Stimulated activated CD4-positive, alpha-beta T cell treated with anti-CD3 and anti-CD28 coated beads, Interleukin-2, amount 100 ng/mL, for 24 hours (primary cell): Measurements from ENCODE around the gene ZNF593.

Experiments used
- DNase-seq, 2 donors: peaks; one replicate each; pipeline ENCODE4 v3.0.0-alpha.2; 2020

Gene ZNF593

DNA sequence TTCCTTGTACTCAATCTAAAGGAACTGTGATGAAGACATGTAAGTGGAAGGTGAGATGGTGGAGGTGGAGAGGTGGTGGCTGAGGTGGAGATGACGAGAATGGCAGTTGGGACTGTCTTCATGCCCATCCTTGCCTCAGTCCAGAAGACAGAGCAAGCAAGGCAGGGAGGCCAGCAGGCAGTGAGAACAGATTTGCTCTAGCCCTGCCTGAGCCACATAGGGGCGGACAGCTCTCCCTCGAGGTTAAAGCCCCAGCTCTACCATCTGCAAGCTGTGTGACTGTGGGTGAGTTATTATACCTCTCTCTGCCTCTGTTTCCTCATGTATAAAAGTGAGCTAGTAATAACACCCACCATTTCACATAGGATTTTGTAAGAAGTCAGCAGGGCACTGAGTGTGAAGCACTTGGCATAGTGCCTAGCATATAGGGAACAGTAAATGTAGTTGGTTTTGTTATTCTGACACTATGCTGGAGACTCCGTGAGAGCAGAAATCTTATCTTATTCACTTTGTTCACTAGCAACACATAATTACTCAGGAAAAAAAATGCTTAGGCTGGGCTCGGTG, 15.7 kb upstream of the ZNF593 start:
- no peak for DNase-seq

DNA sequence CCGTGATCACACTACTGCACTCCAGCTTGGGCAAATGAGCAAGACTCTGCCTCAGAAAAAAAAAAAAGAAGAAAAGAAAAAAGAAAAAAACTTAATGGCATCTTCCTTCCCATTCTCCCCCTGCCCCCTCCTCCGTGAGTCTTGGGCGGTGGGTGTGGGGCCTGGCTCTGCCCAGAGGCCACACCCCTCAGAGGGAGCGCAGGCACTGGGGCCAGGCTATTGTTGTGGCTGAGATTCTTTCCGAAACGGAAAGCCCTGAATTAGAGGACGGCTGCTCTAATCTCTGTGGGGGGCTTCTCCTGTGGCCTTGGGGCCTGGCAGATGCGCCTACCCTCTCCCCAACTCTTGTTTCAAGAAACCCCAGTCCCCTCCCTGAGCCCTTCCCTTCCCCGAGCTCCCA, 15.0 kb upstream of the ZNF593 start:
- no peak for DNase-seq

DNA sequence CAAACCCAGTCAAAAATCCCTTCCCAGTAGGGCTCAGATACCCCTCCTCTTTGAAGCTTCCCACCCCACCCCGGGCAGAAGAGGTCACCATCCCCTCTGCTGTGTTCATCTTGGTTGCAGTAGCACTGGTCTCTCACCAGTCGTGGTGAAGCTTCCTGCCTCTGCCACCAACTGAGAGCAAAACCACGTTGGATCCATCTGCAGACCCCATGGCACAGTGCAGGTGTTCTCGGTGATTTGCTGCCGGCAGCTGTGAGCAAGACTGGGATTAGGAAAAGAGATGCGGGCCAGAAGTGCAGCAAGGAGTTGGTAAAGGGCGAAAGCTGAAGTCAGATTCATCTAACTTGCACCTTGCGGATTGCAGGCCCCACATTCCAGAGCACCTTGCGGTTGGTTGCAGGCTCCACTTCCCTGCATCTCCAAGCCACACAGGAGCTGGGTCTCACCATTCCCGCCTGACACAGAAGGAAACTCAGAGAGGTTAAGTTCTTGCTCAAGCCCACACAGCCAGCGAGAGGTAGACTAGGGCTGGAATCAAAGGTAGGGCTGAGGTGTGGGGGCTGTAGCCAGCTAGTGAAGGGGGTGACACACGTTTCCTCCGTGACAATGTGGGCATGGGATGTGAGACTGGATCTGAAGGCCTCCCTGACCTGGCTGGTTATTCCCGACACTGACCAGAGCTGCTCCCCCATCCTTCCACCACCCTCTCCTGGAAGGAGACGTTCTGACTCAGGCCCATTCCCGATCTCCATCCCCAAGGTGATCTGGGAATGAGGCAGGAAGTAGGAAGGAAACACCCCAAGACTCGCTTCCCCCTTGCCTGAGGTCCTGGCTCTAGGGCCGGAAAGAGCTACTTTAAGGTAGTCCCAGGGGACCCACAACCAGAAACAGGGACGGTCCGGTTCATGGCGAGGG, 14.1 kb upstream of the ZNF593 start:
- DNase-seq: no peak

DNA sequence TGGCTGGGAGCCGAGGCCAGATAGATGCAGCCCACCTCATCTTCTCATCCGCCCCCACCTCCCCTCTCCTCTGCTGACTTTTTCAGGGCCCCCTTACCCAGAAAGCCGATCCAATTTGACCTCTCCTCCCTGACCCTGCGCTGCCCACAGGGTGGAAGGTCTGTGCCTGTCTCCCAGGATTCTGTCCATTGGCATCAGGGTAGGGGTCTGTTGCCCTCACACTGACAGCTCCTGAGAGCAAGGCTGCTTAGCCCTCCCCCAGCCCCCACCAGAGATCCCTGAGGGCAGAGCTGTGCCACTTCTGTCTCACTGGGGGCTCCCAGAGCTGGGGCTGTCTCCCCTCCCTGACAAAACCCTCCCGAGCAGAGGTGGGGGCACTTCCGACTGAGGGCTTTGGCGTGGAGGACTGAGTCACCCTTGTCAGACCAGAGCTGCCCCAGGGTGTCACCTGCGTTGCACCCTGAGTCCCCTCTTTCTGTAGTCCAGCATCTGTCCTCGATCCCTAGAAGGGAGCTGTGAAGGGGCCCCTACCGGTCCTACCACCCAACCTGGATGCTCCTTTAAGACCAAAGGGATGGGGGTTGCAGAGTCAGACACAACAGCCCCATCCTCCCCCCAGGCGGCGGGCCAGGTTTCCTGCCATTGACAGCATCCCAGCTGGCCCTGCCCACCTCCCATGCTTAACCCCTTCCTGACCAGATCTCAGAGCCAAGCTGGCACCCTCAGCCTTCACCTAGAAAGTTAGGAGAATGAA, 13.2 kb upstream of the ZNF593 start:
- no peak for DNase-seq

DNA sequence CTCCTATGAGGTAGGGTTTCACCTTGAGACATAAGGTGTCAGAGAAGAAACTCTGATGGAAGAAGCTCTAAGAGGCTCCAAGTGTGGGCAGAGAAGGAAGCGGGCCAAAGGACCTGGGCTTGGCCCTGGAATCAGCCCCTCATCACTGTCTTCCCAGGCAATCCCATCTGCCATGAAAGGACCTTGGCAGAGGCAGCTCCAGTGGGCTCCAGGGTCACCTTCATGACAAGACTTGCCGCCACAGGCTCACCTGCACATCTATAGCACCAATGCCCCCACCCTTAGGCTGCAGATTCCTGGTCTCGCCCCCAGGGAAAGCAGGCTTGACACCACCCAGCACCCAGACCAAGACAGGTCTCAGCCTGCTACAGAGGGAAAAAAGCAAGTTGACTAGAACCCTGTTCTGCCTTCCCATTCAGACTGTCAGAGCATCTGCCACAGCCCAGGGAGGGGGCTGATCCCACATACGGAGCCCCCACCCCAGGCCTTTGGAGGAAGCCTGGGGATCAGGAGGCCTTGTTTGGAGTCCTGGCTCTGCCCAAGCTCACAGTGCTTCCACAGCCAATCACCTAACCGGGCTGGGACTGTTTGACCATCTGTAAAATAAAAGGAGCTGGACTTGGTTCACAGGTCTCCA, 11.3 kb upstream of the ZNF593 start:
- no peak for DNase-seq

DNA sequence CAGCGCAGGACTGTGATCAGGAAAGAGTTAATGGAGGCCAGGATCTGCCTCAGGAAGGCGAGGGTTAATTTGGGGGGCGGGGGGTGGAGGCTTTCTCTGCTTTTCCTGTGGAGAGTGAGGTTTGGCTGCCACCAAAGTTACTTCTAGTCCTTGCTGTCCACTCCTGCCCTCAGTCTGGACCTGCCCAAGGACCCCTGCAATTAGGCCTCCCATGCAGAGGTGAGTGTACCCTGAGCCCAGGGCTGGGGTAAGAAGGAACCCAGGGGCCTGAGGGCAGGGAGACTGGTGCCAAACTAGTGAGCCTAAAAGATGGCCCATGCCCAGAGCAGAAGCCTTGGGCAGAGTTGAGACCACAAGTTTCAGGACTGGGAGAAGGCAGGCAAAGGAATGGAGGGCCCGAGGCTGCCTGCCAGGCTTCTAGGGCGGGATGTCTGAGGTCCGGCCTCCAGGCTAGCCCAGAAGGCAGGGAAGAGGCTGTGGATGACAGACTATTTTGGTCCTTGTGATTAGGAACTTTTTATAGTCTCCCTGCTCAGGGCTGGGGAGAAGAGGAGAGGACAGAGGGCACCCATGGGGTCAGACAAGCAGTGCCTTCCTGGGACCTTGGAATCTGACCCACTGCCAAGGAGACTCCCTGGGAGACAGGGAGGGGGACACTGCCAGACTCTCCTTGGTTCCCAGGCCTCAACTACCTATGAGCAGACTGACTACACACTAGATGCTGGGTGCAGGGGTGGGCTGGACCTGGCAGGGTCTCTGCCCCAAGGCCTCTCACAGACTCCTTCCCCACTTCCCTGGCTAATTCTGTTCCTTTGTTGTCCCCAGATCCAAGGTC, 10.6 kb upstream of the ZNF593 start, which contains the start of gene FAM110D:
Gene FAM110D, plus strand, starts transcription at position 172 of the 835 bp plus-strand sequence. CDS start 2,213 bp downstream, outside the sequence.
- DNase-seq: no peak

DNA sequence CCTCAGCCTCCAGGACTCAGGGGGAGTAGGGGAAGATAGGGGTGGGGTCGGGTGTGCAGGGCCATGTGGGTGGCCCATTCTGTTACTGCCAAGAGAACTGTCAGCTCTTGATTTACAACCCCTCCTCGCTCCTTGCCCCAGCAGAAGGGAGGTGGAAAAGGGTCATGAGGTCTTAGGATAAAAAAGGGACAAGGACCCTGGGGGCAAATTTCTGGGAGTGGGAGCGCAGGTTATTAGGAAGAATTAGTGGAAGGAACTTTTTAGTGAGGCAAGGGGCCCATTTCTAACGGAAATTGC, 10.0 kb upstream of the ZNF593 start:
- DNase-seq: no peak

DNA sequence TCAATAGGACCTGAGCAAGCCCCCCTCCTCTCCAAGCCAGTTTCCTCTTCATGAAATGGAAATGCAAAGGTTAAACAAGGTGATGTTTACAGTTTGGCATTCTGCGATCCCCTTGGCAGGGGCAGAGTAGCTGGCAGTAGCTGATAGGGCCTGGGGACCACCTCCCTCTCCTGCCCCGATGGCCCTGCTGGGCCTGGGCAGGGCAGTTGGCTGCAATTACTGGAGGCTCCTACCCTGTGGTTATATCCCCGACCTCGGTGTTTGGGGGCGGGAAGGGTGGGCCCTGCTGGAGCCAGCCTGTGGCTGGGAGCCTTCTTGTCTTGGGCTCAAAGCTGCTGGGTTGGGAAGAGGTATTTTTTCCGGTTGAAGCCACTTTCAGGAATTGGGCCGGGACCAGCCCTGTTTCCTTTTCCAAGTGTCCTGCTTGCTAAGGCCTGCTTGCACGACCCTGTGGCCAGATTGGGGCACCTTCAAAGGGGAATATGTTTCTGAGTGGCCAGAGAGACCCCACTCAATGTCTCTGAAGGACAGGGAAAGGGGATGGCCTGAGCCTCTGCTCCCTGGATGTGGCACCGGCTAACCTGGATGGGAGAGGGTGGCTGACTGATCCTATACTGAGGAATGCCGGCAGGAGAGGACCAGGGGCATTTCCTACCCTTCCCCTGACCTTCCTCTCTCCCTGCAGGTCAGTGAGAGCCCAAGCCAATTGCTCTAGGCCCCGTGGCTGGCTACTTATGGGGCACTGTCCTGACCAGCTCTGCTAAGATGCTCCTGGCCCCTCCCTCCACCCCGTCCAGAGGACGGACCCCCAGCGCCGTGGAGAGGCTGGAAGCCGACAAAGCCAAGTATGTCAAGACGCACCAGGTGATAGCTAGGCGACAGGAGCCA, 8.9 kb upstream of the ZNF593 start:
- no peak for DNase-seq

DNA sequence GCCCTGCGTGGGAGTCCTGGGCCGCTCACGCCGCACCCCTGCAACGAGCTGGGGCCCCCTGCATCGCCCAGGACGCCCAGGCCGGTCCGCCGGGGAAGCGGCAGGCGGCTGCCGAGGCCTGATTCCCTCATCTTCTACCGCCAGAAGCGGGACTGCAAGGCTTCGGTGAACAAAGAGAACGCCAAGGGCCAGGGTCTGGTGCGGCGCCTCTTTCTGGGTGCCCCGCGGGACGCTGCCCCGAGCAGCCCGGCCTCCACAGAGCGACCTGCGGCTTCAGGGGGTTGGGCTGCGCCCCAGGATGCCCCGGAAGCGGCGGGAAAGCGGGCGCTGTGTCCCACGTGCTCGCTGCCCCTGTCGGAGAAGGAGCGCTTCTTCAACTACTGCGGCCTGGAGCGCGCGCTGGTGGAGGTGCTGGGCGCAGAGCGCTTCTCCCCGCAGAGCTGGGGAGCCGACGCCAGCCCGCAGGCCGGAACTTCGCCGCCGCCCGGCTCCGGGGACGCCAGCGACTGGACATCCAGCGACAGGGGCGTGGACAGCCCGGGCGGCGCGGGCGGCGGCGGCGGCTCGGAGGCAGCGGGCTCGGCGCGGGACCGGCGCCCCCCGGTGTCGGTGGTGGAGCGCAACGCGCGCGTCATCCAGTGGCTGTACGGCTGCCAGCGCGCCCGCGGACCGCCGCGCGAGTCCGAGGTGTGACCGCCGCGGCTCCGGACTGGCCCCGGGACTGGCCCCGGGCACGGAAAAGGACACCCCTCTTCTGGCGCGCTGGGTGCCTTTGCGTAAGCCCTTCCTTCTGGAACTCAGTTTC, 8.1 kb upstream of the ZNF593 start:
- peak; percentile 48 to 66 for DNase-seq

DNA sequence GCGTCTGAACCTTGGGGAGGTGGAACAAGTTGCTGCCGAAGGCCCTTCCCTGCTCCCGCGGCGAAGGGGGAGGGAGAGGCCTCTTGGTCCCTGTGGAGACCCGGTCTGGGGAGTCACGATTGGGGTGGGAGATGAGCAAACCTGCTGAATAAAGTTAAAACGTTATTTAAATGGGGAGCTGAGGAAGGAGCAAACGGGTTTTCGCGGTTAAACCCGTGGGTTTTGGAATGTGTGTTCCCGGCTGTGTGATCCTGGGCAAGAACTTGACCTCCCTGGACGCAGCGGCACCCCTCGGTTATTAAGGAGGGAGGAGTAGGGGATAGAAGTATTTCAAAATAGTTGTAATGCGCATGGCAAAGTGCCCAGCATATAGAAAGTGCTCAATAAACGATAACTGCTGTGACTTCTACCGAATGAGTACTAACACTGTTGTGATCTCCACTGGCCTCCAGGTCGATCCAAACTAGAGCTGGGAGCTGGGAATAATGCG, 7.4 kb upstream of the ZNF593 start:
- DNase-seq: no peak

DNA sequence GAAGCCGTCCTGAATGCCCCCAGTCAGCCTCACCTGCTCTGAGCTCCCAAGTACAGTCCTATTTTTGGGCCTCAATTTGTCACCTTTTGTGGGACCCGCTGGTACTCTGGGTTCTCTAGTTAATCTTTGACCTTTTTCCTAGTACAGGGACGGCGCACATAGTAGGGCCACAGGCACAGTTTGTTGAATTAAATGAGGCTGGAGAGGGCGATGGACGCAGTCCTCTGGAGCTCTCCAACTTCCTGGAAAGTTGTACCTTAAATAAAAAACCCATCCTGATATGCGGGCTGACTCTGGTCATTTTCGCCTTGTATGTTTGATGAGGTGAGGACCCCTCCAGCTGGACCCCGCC, 6.0 kb upstream of the ZNF593 start:
- DNase-seq: no peak

DNA sequence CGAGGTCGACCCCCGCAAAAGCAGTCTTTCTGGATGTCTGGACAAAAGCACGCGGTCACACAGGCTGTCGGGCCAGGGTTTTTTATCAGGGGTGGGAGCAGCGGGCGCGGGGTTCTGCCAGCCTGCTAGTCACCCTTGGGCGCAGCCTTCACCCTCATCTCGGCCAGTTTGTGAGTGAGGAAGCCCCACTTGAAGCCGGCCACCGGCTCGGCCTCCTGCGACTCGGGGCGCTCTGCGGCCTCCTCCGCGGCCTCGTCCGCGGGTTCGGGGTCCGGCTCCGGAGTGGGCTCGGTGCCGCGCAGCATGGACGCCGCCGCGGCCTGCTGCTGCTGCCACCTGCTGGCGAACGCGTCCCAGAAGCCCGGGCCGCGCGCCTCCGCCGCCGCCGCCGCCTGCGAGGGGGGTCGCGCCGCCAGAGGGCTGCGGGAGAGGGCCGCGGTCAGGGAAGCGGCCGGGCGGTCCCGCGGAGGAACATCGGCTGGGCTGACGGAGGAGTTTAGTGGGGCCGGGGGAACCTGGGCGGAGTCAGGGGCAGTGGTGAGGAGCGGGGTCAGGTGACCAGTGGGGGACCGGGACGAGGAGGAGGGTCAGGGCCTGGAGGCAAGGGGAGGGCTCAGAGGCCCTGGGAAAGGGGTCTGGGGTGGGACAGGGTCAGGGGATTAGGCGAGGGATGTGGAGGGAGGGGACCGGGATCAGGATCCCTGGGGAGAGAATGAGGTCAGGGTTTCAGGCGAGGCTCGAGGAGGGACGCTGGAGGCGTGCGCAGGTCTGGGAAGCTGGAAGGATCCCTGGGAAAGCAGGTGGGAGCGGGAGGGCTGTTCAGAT, 5.5 kb upstream of the ZNF593 start:
- peak; percentile 64 to 69 for DNase-seq

DNA sequence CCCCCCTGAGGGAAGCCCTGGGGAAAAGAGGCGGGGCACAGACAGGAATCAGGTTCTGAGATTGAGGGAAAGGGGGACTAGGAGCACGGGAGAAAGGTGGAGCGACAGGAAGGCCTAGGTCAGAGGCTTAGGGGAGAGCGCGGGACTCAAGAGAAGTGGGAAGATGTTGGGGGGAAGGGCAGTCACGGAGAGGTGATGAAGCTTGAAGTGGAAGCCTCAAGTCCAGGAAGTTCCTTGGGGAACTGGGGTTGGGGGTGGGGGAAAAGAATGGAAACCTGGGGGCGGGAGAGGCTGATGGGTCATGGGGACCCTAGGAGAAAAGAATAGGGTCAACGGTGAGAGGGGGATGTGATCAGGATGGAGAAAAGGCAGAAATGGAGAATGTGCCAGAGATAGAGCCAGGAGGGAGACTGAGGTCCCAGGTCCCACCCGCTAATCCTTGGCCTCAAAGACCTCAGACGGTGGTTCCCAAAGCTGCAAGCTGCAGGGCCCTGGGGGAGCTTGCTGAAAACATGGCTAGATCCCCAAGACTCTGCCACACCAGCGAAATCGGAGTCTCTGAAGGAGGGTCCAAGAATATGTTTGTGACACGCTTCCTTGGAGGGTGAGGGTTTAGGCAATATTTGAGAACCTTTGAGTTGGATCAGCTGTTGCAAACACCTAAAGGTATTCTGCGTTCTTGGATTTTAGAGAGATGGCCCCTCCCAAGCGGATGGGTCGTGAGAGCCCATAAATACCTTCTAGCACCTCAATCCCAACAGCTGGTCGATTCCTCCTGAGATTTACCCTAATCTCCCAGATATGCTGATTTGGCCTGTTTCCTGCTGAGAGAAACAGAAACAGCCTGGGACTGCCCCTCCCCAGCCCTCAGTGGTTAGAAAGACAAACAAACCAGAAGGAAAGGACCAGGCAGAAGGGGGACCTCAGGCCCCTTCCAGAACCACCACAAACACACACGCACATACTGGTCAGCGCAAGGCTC, 4.6 kb upstream of the ZNF593 start:
- no peak for DNase-seq

DNA sequence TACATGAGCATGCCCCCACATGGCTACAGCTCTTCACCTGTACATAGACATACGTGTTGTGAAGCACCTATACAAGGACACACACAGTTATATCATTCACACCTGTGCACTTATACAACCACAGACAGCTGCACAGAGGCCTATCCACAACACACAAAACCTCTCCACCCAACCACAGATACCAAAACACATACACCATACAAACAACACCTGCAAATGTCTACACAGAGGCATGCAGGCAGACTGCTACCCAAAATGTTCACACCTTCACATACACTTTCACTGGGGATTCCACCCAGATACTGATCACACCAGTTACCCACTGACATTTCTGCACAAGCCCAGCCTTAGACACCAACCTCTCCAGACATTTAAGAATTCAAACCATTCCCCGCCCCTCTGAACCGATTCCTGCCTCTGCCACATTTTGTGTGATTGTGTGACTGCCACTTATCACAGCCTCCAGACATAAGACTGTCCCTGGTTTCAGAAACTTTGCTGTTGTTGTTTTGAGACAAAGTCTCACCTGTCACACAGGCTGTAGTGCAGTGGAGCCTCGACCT, 2.9 kb upstream of the ZNF593 start:
- DNase-seq: no peak

DNA sequence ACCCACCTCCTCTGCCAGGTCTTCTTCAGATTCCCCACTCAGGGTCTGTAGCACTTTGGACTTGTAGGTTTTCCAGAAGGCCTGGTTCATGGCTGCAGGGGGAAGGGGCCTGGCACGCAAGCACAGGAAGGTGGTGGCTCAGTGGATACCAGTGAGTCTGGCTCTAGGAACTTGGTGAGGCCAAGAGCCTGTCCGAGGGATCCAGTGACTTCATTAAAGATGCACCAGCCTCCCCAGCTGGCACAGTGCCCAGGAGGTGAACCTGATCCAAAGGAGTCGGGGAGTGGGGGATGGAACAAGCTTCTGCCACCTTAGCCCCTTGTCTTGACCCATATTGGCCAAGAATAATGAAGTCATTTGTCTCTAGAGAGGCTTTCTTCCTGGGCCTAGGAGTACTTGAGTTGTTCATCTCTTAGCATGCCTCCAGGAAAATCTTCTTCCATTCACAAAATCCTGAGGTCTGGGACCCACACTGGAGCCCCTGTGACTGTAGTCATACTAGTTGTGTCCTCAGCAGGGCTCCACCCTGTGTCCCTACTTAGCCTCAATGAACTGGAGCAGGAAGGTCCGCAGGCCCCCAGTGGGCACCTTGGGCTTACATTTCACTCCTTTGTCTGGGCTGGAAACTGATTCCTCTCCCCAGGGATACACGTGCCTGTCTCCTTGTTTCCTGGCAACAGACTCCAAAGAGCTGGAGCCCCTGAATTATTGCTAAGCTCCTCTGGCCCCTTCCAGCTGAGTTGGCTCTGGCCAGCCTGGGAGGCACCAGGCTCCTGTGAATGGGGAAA, 1.1 kb upstream of the ZNF593 start, which contains the start of gene C1orf232:
Gene C1orf232, minus strand, starts transcription at position 554 of the 788 bp plus-strand sequence. Its CDS starts 464 bp downstream, at position 90.
- no peak for DNase-seq

DNA sequence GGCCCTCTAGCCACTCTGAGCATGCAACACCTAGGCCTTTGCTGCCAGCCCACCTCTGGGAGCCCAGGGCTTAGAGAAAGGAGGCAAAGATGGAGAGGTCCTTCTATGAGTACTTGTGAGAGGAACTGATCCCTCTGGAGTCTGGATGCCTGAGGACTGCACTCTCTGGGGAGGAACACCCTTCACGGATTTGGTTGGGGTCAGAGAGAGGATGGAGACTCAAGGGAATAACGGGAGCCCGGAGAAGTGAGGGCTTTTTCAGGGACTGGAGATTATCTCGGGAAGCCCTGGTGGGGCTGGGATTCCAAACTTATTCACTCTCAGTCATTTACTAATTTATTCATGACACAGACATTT, 532 bp upstream of the ZNF593 start:
- DNase-seq: no peak

DNA sequence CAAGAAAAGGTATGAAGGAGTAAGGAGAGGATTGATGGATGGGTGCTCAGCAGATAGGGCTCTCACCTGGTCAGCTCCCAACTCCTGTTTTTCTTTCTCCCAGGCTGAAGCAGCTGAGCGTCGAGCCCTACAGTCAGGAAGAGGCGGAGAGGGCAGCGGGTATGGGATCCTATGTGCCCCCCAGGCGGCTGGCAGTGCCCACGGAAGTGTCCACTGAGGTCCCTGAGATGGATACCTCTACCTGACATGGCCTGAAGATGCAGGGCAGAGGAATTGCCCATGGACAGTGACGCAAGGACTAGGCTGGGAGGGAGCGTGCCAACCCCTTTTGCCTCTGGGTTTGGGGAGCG, 739 bp downstream of the ZNF593 start:
- no peak for DNase-seq
